HG02852 (cell line): ENCODE data around the gene INF2.
"Not testable (repeated sequence)": the region's sequence is repeated elsewhere in the genome, so short reads cannot be mapped to it uniquely, and the experiment has no call there.

Experiments used
- ATAC-seq: cut with Tn5 transposase; IDR thresholded peaks from one replicate; pipeline ENCODE4 v1.9.1; 2021; ENCODE audit warnings: mild to moderate bottlenecking, moderate library complexity; ENCODE audit not compliant: unreplicated experiment

Gene INF2

GRCh38 chr14:104718147-104718546 lies 28.7 kb downstream of the INF2 start:
- no peak for ATAC-seq

GRCh38 chr14:104718871-104719270 lies 29.5 kb downstream of the INF2 start:
- ATAC-seq, result no peak

GRCh38 chr14:104719343-104719742 lies 29.9 kb downstream of the INF2 start:
- no peak for ATAC-seq

GRCh38 chr14:104721505-104722431 lies 32.4 kb downstream of the INF2 start:
- no peak for ATAC-seq

- ATAC-seq, result no peak
Measured at GRCh38 chr14:104722938-104723650, 33.7 kb downstream of the INF2 start.

- ATAC-seq, result peak; percentile 71
Measured at GRCh38 chr14:104723651-104724406, 34.4 kb downstream of the INF2 start, which contains the start of gene ADSS1. TSS of gene ADSS1 (plus strand) at chr14:104724229. CDS start at chr14:104724271, 42 bp downstream.

GRCh38 chr14:104724407-104724980 lies 35.1 kb downstream of the INF2 start:
- no peak for ATAC-seq

GRCh38 chr14:104724981-104725771 lies 35.8 kb downstream of the INF2 start:
- ATAC-seq, result no peak

- ATAC-seq, result no peak
Measured at GRCh38 chr14:104725772-104726548, 36.5 kb downstream of the INF2 start.

GRCh38 chr14:104726600-104727451 lies 37.4 kb downstream of the INF2 start:
- no peak for ATAC-seq

GRCh38 chr14:104728631-104729030 lies 39.2 kb downstream of the INF2 start:
- no peak for ATAC-seq

GRCh38 chr14:104729176-104729834 lies 39.9 kb downstream of the INF2 start:
- ATAC-seq, result not testable (repeated sequence)

GRCh38 chr14:104729835-104730181 lies 40.4 kb downstream of the INF2 start:
- ATAC-seq, result no peak

GRCh38 chr14:104730487-104730886 lies 41.1 kb downstream of the INF2 start:
- ATAC-seq, result no peak

GRCh38 chr14:104731320-104732294 lies 42.2 kb downstream of the INF2 start:
- no peak for ATAC-seq

- no peak for ATAC-seq
Measured at GRCh38 chr14:104732355-104732804, 43.0 kb downstream of the INF2 start.
